ENCODE results near the gene SPATA22.
"Not testable (repeated sequence)": the region's sequence is repeated elsewhere in the genome, so short reads cannot be mapped to it uniquely, and the experiment has no call there.

SPATA22 gene

GRCh38 chr17:3471599-3471998 lies at the start of gene SPATA22:
Gene SPATA22 (minus strand): TSS chr17:3471819. CDS start chr17:3469325, 2,494 bp downstream.
- no peak for DNase-seq

- DNase-seq, result not testable (repeated sequence)
Measured at GRCh38 chr17:3519472-3519871, 47.9 kb upstream of the SPATA22 start.

- no peak for DNase-seq
Measured at GRCh38 chr17:3514873-3515272, 43.3 kb upstream of the SPATA22 start.

- not testable (repeated sequence) for DNase-seq
Measured at GRCh38 chr17:3514167-3514566, 42.5 kb upstream of the SPATA22 start.

- DNase-seq, result no peak
Measured at GRCh38 chr17:3513305-3514035, 41.9 kb upstream of the SPATA22 start.

- DNase-seq, result no peak
Measured at GRCh38 chr17:3512505-3513171, 41.0 kb upstream of the SPATA22 start.

GRCh38 chr17:3511852-3512504 lies 40.4 kb upstream of the SPATA22 start:
- no peak for DNase-seq

GRCh38 chr17:3510090-3510489 lies 38.5 kb upstream of the SPATA22 start:
- no peak for DNase-seq

- DNase-seq, result no peak
Measured at GRCh38 chr17:3507869-3508268, 36.2 kb upstream of the SPATA22 start.

- no peak for DNase-seq
Measured at GRCh38 chr17:3507071-3507470, 35.5 kb upstream of the SPATA22 start.

- no peak for DNase-seq
Measured at GRCh38 chr17:3506054-3506453, 34.4 kb upstream of the SPATA22 start.

- no peak for DNase-seq
Measured at GRCh38 chr17:3505008-3505407, 33.4 kb upstream of the SPATA22 start.

GRCh38 chr17:3503285-3503684 lies 31.7 kb upstream of the SPATA22 start:
- DNase-seq, result no peak

- DNase-seq, result no peak
Measured at GRCh38 chr17:3502466-3502865, 30.8 kb upstream of the SPATA22 start.

- DNase-seq, result no peak
Measured at GRCh38 chr17:3501344-3501743, 29.7 kb upstream of the SPATA22 start.

GRCh38 chr17:3497101-3497500 lies 25.5 kb upstream of the SPATA22 start:
- no peak for DNase-seq

GRCh38 chr17:3485481-3486068 lies 14.0 kb upstream of the SPATA22 start:
- no peak for DNase-seq

- no peak for DNase-seq
Measured at GRCh38 chr17:3482852-3483251, 11.2 kb upstream of the SPATA22 start.

- DNase-seq, result no peak
Measured at GRCh38 chr17:3479988-3480387, 8.4 kb upstream of the SPATA22 start.

- DNase-seq, result no peak
Measured at GRCh38 chr17:3475812-3476610, 4.4 kb upstream of the SPATA22 start, which contains the start of gene ASPA. Gene ASPA (plus strand): TSS chr17:3475997. CDS start chr17:3476160, 163 bp downstream.

- DNase-seq, result no peak
Measured at GRCh38 chr17:3475251-3475685, 3.6 kb upstream of the SPATA22 start.

- DNase-seq, result no peak
Measured at GRCh38 chr17:3474212-3474611, 2.6 kb upstream of the SPATA22 start.

- no peak for DNase-seq
Measured at GRCh38 chr17:3472137-3472536, 518 bp upstream of the SPATA22 start.
